Gastroesophageal sphincter (tissue), 3 donors: ENCODE results near the gene UCP2.

Source experiments
- POLR2A ChIP-seq, 2 donors: fragments of 450-650 bp; IDR thresholded peaks; one replicate each; pipeline ENCODE4 v1.6.1; 2017; ENCODE audit warnings: antibody characterized with exemption in 2 of 2, mild to moderate bottlenecking in 2 of 2, moderate library complexity in 1 of 2
- POLR2AphosphoS5 ChIP-seq: sonication (generic); formaldehyde crosslinking; IDR thresholded peaks from one replicate; pipeline ENCODE4 v1.6.1; 2017; ENCODE audit warnings: antibody characterized with exemption
- TF ChIP-seq, protein P1 (sequence below), 4 experiments: fragments of 200-600 bp in 2 of 4; fragments of 450-650 bp in 2 of 4; sonication (generic) in 1 of 4; IDR thresholded peaks; one replicate each; pipeline ENCODE4 v1.5.1; 2017 to 2019; ENCODE audit warnings: antibody characterized with exemption in 4 of 4, mild to moderate bottlenecking in 2 of 4, moderate library complexity in 2 of 4

DNA sequence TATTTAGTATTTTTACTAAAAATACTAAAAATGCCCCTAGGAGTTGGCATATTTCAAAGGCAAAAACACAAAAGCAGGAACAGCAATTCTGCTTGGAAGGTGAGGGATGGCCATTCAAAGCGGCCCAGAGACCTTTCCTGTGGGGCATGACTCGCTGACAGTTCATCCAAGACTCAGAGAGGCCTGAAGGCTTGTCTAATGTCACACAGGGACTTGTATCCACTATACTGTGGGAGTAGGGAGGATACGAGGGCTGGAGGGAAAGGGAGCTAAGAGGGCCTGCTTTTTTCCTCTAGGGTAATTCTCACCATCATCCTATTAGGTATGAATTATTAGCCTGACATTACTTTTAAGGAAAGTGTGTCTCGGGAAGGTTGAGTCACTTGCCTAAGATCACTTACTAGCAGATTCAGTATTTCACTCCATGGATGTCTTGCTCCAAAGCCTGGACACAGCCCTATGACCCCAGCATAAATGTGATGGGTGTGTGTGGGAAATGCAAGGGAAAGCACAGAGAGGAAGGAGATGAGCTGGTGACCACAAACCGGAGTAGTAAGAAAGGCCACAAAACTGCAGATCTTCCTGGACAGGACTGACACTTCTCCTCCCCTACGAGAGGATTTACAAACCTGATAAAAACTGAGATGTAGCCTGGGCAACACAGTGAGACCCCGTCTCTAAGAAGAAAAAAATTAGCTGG lies 43.0 kb upstream of the UCP2 start:
- TF ChIP-seq POLR2AphosphoS5 (no peak), POLR2A (IDR thresholded peaks at IDR 0.05) (no peak)
- TF ChIP-seq, protein P1, sequence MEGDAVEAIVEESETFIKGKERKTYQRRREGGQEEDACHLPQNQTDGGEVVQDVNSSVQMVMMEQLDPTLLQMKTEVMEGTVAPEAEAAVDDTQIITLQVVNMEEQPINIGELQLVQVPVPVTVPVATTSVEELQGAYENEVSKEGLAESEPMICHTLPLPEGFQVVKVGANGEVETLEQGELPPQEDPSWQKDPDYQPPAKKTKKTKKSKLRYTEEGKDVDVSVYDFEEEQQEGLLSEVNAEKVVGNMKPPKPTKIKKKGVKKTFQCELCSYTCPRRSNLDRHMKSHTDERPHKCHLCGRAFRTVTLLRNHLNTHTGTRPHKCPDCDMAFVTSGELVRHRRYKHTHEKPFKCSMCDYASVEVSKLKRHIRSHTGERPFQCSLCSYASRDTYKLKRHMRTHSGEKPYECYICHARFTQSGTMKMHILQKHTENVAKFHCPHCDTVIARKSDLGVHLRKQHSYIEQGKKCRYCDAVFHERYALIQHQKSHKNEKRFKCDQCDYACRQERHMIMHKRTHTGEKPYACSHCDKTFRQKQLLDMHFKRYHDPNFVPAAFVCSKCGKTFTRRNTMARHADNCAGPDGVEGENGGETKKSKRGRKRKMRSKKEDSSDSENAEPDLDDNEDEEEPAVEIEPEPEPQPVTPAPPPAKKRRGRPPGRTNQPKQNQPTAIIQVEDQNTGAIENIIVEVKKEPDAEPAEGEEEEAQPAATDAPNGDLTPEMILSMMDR (IDR thresholded peaks at IDR 0.05), result no peak
